ENCODE measurements around the gene POPDC2.

The POPDC2 gene

DNA sequence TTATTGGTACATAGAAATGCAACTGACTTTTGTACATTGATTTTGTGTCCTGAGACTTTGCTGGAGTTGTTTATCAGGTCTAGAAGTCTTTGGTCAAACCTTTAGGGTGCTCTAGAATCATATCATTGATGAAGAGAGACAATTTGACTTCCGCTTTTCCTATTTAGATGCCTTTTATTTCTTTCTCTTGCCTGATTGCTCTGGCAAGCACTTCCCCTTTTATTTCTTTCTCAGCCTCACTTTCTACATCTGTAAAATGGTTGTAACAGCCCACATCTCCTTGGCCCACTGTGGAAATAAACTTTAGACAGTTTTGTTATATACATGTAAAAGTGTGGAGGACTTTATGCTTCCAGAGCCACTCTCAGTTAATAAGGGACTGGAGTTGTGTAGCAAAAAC, 48.7 kb downstream of the POPDC2 start:
- Mint-ChIP-seq H3K27ac (ENCODE audit: low read depth) (no peak overlapping the region), H3K9me3 (no peaks in the 10 kb centered on the region), H3K4me3 (no peak overlapping the region), H3K27me3 (peaks cover 31% of the 10 kb centered on the region), H3K4me1 (no peaks in the 10 kb centered on the region), H3K36me3 (ENCODE audit: insufficient read depth) (no peaks in the 10 kb centered on the region)
- no peak for ATAC-seq (replicated peaks; ENCODE audit: extremely low read depth, poor library complexity, severe bottlenecking)
- DNase-seq (ENCODE audit: low spot score in 2 of 2), result no peak

DNA sequence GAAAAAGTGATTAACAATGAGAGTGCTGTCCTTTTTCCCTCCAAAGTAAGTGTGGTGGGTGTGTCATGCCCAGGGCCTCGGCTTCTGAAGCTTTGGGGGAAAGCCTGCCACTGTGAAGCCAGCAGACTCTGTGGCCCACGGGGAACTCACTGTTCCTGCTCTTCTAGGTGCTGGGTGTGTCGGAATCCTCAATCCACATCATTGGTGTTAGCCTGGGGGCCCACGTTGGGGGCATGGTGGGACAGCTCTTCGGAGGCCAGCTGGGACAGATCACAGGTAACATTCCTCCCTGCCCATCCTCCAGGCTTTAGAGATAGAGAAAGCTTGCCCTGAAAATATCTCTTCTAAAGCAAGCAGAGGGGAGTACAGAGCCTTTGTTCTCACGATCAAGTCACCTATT, 51.1 kb downstream of the POPDC2 start:
- no peak overlapping the region for H3K27ac Mint-ChIP-seq (ENCODE audit: low read depth)
- DNase-seq (ENCODE audit: low spot score in 2 of 2) (no peak), ATAC-seq (replicated peaks; ENCODE audit: extremely low read depth, poor library complexity, severe bottlenecking) (no peak)
- no peak overlapping the region for H3K4me3 Mint-ChIP-seq
- H3K9me3 Mint-ChIP-seq, result no peaks in the 10 kb centered on the region
- no peaks in the 10 kb centered on the region for H3K4me1 Mint-ChIP-seq
- H3K27me3 Mint-ChIP-seq, result peaks cover 31% of the 10 kb centered on the region
- no peaks in the 10 kb centered on the region for H3K36me3 Mint-ChIP-seq (ENCODE audit: insufficient read depth)

DNA sequence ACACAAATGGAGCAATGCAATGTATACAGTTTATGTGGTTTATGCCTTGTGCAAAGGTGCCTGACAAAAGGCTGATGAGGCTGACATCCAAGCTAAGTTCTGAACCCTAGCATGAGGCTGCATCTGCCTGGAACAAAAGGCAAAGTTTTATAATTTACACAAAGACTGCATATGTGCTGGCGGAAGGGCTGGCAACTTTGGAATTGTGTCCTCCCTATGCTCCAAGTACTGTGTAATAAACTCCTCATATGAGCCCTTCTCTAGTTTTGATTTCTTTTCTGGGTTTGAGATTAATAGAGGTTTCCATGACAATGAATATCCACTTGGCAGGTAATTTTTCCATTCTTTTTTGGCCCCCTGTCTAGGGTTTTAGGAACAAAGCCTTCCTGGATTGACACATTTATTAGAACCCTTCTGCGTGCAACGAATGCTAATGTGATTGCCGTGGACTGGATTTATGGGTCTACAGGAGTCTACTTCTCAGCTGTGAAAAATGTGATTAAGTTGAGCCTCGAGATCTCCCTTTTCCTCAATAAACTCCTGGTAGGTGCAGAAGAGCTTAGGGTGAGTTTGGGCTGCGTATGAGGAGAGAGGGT, 51.9 kb downstream of the POPDC2 start:
- ATAC-seq (replicated peaks; ENCODE audit: extremely low read depth, poor library complexity, severe bottlenecking) (no peak), DNase-seq (ENCODE audit: low spot score in 2 of 2) (no peak)
- Mint-ChIP-seq H3K27me3 (peaks cover 31% of the 10 kb centered on the region), H3K27ac (ENCODE audit: low read depth) (no peak overlapping the region), H3K4me3 (no peak overlapping the region), H3K36me3 (ENCODE audit: insufficient read depth) (peaks cover 1% of the 10 kb centered on the region), H3K9me3 (no peaks in the 10 kb centered on the region), H3K4me1 (no peaks in the 10 kb centered on the region)

DNA sequence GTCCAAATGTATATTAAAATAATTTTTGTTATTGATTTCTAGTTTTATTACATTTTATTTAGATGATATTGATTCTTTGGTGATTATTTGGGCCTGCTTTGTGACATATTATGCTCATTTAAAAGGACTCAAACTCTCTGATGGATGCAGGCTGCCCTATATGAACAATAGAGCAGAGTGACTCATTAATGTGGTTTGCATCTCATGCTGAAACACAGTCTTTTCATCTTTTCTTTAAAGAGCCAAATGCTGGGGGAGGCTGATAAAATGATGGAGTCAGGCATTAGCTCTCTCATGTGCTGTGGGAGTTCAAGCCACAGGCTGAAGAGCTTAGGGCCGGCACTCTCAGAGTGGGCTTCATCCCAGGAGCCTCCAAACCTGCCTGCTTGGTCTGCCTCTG, 55.5 kb downstream of the POPDC2 start:
- Mint-ChIP-seq H3K27me3 (peaks cover 17% of the 10 kb centered on the region), H3K9me3 (no peaks in the 10 kb centered on the region), H3K27ac (ENCODE audit: low read depth) (no peak overlapping the region), H3K4me1 (no peaks in the 10 kb centered on the region), H3K4me3 (no peak overlapping the region), H3K36me3 (ENCODE audit: insufficient read depth) (peaks cover 1% of the 10 kb centered on the region)
- ATAC-seq (replicated peaks; ENCODE audit: extremely low read depth, poor library complexity, severe bottlenecking) (no peak), DNase-seq (ENCODE audit: low spot score in 2 of 2) (no peak)

DNA sequence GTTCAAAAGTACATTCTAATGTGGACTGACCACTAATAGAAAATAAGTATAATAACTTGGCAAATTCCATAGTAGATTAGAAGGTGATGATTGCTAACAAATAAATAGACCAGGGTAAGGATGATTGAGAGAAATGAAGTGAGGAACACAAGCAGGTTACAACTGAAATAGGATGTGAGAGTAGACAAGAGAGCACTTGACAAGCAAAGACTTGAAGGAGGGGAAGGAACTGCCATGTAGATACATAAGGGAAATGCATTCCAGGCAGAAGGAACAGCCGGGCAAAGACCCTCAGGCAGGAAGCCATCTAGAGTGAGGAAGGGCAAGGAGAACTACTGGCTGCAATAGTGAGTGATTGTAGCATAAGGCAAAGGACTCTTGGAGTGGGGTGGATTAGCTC, 57.7 kb downstream of the POPDC2 start:
- no peaks in the 10 kb centered on the region for H3K9me3 Mint-ChIP-seq
- H3K4me3 Mint-ChIP-seq, result no peak overlapping the region
- H3K27ac Mint-ChIP-seq (ENCODE audit: low read depth), result no peak overlapping the region

DNA sequence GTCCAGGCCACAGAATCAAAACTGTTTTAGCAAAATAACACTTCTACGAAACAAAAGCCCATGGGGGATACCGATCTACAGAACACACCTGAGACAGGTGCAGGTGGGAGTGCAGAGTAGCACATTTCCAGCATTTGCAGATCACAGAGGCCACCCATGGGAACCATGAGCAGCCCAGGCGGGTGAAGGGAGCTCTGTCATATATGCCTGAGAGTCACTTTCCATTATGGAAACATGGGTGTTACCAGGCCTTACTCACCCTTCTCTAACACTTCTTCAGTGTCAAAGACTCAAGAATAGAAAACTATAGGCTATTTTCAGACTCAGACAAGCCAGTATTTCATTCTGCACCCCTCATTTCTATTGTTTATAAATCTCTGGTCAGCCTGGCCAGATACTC, 59.2 kb downstream of the POPDC2 start:
- Mint-ChIP-seq H3K27me3 (no peaks in the 10 kb centered on the region), H3K36me3 (ENCODE audit: insufficient read depth) (peaks cover 1% of the 10 kb centered on the region), H3K27ac (ENCODE audit: low read depth) (no peak overlapping the region), H3K4me1 (no peaks in the 10 kb centered on the region), H3K9me3 (no peaks in the 10 kb centered on the region), H3K4me3 (no peak overlapping the region)
- no peak for DNase-seq (ENCODE audit: low spot score in 2 of 2)
- no peak for ATAC-seq (replicated peaks; ENCODE audit: extremely low read depth, poor library complexity, severe bottlenecking)

More for the DNA sequence above, 57.7 kb downstream of the POPDC2 start:
- Mint-ChIP-seq H3K27me3 (no peaks in the 10 kb centered on the region), H3K36me3 (ENCODE audit: insufficient read depth) (peaks cover 1% of the 10 kb centered on the region), H3K4me1 (no peaks in the 10 kb centered on the region)
- ATAC-seq (replicated peaks; ENCODE audit: extremely low read depth, poor library complexity, severe bottlenecking) (no peak), DNase-seq (ENCODE audit: low spot score in 2 of 2) (no peak)

DNA sequence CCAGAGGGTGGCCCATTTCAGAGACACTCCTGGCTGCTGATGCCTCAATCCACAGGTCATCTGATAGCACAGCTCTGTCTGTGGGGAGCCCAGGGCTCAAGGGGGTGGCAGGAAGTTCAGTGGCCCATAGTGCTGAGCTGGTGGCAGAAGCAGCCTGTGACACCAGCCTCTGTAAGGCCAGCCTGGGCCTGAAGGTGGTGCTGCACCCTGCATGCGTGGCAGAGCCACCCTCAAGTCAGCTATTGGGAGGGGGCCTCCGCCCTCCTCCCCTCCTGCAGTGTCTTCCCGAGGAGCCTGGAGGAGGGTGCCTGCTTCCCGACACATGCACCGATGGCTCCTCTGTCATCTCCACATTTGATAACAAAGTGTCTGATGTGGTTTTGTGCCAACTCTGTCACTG, 59.7 kb downstream of the POPDC2 start:
- Mint-ChIP-seq H3K9me3 (no peaks in the 10 kb centered on the region), H3K27ac (ENCODE audit: low read depth) (no peak overlapping the region), H3K27me3 (no peaks in the 10 kb centered on the region), H3K4me1 (no peaks in the 10 kb centered on the region), H3K36me3 (ENCODE audit: insufficient read depth) (peaks cover 1% of the 10 kb centered on the region), H3K4me3 (no peak overlapping the region)
- no peak for DNase-seq (ENCODE audit: low spot score in 2 of 2)
- peak; percentile 62 for ATAC-seq (replicated peaks; ENCODE audit: extremely low read depth, poor library complexity, severe bottlenecking)

DNA sequence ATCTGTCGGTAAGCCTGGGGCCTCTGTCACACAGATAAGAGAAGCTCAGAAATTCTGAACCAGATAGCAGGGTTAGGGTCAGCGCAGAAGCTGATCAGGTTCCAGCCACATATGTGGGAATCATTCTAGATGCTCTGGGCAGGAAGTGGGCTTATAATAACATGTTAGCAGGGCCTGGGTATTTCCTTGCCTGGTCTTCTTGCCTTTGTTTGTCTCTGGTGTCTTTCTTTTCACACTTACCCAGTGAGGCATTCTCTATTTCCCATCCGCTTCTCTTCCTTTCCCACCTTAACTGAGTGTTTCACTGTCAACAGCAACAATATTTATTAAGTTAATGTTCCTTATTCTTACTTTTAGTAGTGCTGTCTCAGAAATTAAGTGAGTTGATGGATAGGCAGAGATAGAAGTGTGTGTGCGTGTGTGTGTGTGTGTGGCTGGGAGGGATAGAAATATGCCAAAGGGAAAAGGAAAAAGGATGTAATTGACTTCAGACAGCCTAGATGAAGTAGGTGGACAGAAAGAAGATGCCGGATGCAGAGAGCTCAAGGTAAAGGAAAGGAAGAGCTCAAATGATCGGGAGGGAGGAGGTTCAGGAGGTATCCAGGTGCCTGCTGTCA, 60.7 kb downstream of the POPDC2 start:
- DNase-seq (ENCODE audit: low spot score in 2 of 2), result no peak
- Mint-ChIP-seq H3K27ac (ENCODE audit: low read depth) (no peak overlapping the region), H3K9me3 (no peaks in the 10 kb centered on the region), H3K36me3 (ENCODE audit: insufficient read depth) (peaks cover 1% of the 10 kb centered on the region), H3K4me3 (no peak overlapping the region), H3K4me1 (no peaks in the 10 kb centered on the region), H3K27me3 (no peaks in the 10 kb centered on the region)
- no peak for ATAC-seq (replicated peaks; ENCODE audit: extremely low read depth, poor library complexity, severe bottlenecking)

DNA sequence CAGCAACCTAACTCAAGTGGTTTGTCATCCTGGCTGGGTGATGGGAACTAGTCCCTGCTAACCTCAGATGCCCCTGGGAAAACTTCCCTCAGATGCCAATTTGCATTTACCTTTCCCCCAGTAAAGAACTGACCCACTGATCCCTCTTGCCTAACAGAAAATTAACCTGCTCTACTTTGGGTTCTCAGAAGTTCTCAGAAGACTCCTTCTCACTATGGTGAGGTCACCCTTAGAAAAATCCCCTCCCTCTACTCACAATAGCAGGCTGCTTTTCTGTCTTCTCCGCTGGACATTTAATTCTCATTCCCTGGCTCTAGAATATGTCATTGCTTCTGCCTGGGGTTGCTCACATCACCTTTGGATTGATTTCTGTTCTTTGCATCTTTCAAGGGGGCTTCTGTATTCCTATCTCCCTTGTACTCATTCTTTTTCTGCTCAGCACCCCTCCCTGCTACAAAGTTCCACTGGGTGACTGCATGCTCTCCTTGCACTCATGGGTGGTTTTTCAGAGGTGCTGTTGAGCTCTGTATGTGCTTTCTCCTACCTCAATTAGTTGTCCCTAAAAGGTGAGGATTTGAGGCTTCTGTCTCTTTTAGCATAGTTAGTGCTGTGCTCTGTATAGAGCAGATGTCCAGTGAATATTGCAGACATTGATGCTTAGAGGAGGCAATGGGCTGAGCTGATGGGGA, 61.8 kb downstream of the POPDC2 start:
- Mint-ChIP-seq H3K4me3 (no peak overlapping the region), H3K27ac (ENCODE audit: low read depth) (no peak overlapping the region), H3K9me3 (no peaks in the 10 kb centered on the region), H3K4me1 (no peaks in the 10 kb centered on the region), H3K27me3 (peaks cover 10% of the 10 kb centered on the region), H3K36me3 (ENCODE audit: insufficient read depth) (no peaks in the 10 kb centered on the region)
- no peak for DNase-seq (ENCODE audit: low spot score in 2 of 2)
- ATAC-seq (replicated peaks; ENCODE audit: extremely low read depth, poor library complexity, severe bottlenecking), result no peak

DNA sequence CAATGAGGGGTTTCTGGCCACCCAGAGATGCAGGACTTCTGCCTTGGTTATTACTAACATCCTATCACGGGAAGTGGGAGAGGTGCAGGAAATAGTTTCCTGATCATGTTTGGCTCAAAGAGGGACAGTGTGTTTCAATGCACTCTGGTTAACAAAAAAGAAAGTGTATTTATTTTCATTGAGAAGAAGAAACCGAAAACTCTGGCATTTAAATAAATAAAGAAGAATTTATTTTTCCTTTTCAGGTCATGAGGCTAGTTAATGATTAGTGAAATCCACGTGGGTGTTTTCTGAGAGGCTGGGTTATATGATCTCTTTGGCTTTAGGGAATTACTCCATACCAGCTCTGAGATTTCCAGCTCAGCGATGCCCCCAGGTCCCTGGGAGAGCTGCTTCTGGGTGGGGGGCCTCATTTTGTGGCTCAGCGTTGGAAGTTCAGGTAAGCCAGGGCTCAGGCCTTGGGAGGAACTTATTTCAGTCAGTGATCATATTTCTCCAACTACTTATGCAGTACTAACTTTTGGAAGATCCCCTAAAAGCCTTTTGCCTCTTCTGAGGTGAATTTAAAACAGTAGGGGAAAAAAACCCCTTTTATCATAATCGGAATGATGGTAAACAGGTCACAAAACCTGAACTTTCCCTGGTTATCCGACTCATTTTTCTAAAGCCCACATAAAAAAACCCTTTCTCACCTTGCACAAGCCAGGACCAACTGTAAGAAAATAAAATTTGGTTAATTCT, 62.7 kb downstream of the POPDC2 start, which contains the start of gene PLA1A:
PLA1A (plus strand) TSS at position 338 of the 741 bp plus-strand sequence; CDS start at position 367, 29 bp downstream.
- DNase-seq (ENCODE audit: low spot score in 2 of 2), result no peak
- Mint-ChIP-seq H3K27ac (ENCODE audit: low read depth) (no peak within 1 kb of the TSS), H3K9me3 (no peaks in the 10 kb centered on the region), H3K4me1 (no peaks in the 10 kb centered on the region), H3K36me3 (ENCODE audit: insufficient read depth) (peaks cover 3% of the 10 kb centered on the region), H3K4me3 (no peak within 1 kb of the TSS), H3K27me3 (peaks cover 16% of the 10 kb centered on the region)
- no peak for ATAC-seq (replicated peaks; ENCODE audit: extremely low read depth, poor library complexity, severe bottlenecking)

DNA sequence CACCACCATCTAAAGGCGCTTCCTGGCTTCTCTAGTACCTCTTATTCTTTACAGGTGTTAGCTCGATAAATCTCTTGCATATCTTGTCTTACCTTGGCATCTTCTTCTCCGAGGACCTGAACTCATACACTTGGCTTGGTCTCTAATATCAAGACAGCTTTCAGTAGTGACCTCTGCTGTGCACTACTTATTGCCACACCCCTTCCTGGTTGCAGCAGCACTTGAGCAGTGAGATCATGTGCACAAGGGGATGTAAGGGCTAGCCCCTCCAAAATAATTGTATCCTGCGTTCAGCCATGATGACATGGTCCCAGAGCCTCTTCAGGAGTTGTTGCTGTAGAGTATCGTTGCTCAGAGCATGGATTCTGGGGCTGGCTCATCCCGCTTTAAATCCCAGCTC, 64.0 kb downstream of the POPDC2 start:
- Mint-ChIP-seq H3K4me3 (no peak overlapping the region), H3K27ac (ENCODE audit: low read depth) (no peak overlapping the region), H3K9me3 (no peaks in the 10 kb centered on the region), H3K4me1 (no peaks in the 10 kb centered on the region), H3K36me3 (ENCODE audit: insufficient read depth) (peaks cover 3% of the 10 kb centered on the region), H3K27me3 (peaks cover 16% of the 10 kb centered on the region)
- ATAC-seq (replicated peaks; ENCODE audit: extremely low read depth, poor library complexity, severe bottlenecking) (no peak), DNase-seq (ENCODE audit: low spot score in 2 of 2) (no peak)

DNA sequence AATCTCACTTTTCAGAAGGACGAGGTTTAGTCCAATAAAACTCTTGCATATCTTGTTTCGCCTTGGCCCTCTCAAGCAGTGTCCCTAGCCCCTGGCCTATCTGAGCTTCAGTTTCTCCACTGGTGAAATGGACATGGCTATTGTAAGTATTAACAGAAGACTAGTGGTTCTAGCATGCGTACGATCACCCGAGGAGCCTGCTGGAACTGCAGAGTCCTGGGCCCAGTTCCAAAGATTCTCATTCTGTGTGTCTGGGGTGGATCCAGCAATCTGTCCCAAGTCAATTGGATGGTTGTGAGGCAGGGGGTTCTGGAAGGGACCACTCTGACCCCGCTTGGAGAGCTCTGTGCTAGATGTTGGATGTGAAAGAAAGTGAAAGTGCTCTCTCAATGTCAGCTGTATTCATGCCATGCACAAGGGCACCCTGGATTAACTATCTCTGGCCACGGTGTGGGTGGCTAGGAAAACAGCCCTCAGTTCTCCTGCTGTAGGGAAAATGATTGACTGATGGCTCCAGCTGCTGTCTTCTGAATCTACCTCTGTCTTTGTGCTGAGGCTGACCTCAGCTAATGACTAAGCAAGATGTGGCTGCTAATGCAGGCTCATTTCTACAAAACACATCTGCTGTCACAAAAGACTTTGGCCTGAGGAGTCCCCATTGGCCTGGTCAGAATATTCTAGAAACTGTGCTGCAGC, 64.6 kb downstream of the POPDC2 start:
- Mint-ChIP-seq H3K4me3 (no peak overlapping the region), H3K4me1 (no peaks in the 10 kb centered on the region), H3K9me3 (no peaks in the 10 kb centered on the region), H3K27me3 (peaks cover 16% of the 10 kb centered on the region), H3K27ac (ENCODE audit: low read depth) (no peak overlapping the region), H3K36me3 (ENCODE audit: insufficient read depth) (peaks cover 3% of the 10 kb centered on the region)
- no peak for DNase-seq (ENCODE audit: low spot score in 2 of 2)
- ATAC-seq (replicated peaks; ENCODE audit: extremely low read depth, poor library complexity, severe bottlenecking), result no peak
